Activated T-helper 1 cell treated with anti-CD3 and anti-CD28 coated beads, Interleukin-12 subunit alpha, Interleukin-12 subunit beta, Interleukin-2, Interleukin-4 antibody, amounts not matched to agents 30 ng/mL and 10 ng/mL and 1 ng/mL, durations not matched to agents 14 hours and 24 hours and 36 hours (primary cell): ENCODE results near the gene BCAS3. TPM values are rescaled to one million over a fixed set of nuclear protein-coding genes. Genes with fewer than 3 reads are reported as not detected.

Source experiments
- DNase-seq: peaks from one replicate; pipeline ENCODE4 v3.0.0; 2021; ENCODE audit warnings: low spot score
- H3K27ac Mint-ChIP-seq: one replicate; pipeline ENCODE4 v1.8.0; 2021; ENCODE audit warnings: mild to moderate bottlenecking, mixed read lengths
- H3K27me3 Mint-ChIP-seq: one replicate; pipeline ENCODE4 v1.8.0; 2022; ENCODE audit warnings: mild to moderate bottlenecking, moderate library complexity, mixed read lengths; ENCODE audit not compliant: insufficient read depth
- H3K36me3 Mint-ChIP-seq: one replicate; pipeline ENCODE4 v1.8.0; 2021; ENCODE audit warnings: low read depth, mixed read lengths
- H3K4me1 Mint-ChIP-seq: one replicate; pipeline ENCODE4 v1.8.0; 2021; ENCODE audit warnings: low read depth, mixed read lengths
- H3K4me3 Mint-ChIP-seq: one replicate; pipeline ENCODE4 v1.8.0; 2021; ENCODE audit warnings: mild to moderate bottlenecking, moderate library complexity, mixed read lengths
- H3K9me3 Mint-ChIP-seq: one replicate; pipeline ENCODE4 v1.8.0; 2021; ENCODE audit warnings: mixed read lengths
- intact Hi-C: fragments of 100-400 bp; cut with micrococcal nuclease; formaldehyde crosslinking; loops from one replicate; pipeline ENCODE4 v1.15.1; 2024
- total RNA-seq: library from RNA; stranded (reverse); gene quantifications from 2 replicates; pipeline ENCODE4 v1.2.3, GENCODE V29; 2022

Gene BCAS3
- 8.3 and 8.5 TPM in 2 replicates for total RNA-seq

- Mint-ChIP-seq H3K27ac (peak within 1 kb of the TSS; percentile 62), H3K4me3 (peak within 1 kb of the TSS; percentile 89), H3K27me3 (no peaks in the 10 kb centered on the region), H3K36me3 (no peaks in the 10 kb centered on the region), H3K4me1 (peaks cover 19% of the 10 kb centered on the region), H3K9me3 (no peaks in the 10 kb centered on the region)
- peak; percentile 97 for DNase-seq
- intact Hi-C loops, result loop anchor here (1.0 to 10.0 kb wide), 8 partner anchors 35 to 1745 kb away; partner anchors contain the start of genes APPBP2, MED13, METTL2A and USP32
Measured at GRCh38 chr17:60677308-60678117, at the start of gene BCAS3. BCAS3 (plus strand) TSS chr17:60677851.

GRCh38 chr17:60628252-60628889, 49.3 kb upstream of the BCAS3 start:
- Mint-ChIP-seq H3K27me3 (no peaks in the 10 kb centered on the region), H3K36me3 (peaks cover 4% of the 10 kb centered on the region), H3K4me3 (no peak overlapping the region), H3K27ac (no peak overlapping the region), H3K9me3 (no peaks in the 10 kb centered on the region), H3K4me1 (peaks cover 5% of the 10 kb centered on the region)
- no peak for DNase-seq
- intact Hi-C loops, result no loop called here

GRCh38 chr17:60629120-60629519, 48.5 kb upstream of the BCAS3 start:
- Mint-ChIP-seq H3K27me3 (no peaks in the 10 kb centered on the region), H3K9me3 (no peaks in the 10 kb centered on the region), H3K36me3 (peaks cover 4% of the 10 kb centered on the region), H3K4me1 (no peaks in the 10 kb centered on the region), H3K27ac (no peak overlapping the region), H3K4me3 (no peak overlapping the region)
- DNase-seq, result no peak
- intact Hi-C loops, result no loop called here

GRCh38 chr17:60630352-60630751, 47.3 kb upstream of the BCAS3 start:
- Mint-ChIP-seq H3K27ac (no peak overlapping the region), H3K4me1 (no peaks in the 10 kb centered on the region), H3K27me3 (no peaks in the 10 kb centered on the region), H3K9me3 (no peaks in the 10 kb centered on the region), H3K4me3 (no peak overlapping the region), H3K36me3 (peaks cover 4% of the 10 kb centered on the region)
- intact Hi-C loops, result loop anchor here (10.0 kb wide), 1 partner anchor 486 kb away; the partner anchor contains the start of gene CA4
- no peak for DNase-seq

GRCh38 chr17:60631119-60631518, 46.5 kb upstream of the BCAS3 start:
- no peak for DNase-seq
- Mint-ChIP-seq H3K27ac (no peak overlapping the region), H3K27me3 (no peaks in the 10 kb centered on the region), H3K36me3 (peaks cover 7% of the 10 kb centered on the region), H3K4me1 (no peaks in the 10 kb centered on the region), H3K9me3 (no peaks in the 10 kb centered on the region), H3K4me3 (no peak overlapping the region)
- intact Hi-C loops, result loop anchor here (10.0 kb wide), 1 partner anchor 486 kb away; the partner anchor contains the start of gene CA4

- Mint-ChIP-seq H3K4me1 (peaks cover 10% of the 10 kb centered on the region), H3K9me3 (no peaks in the 10 kb centered on the region), H3K27ac (no peak overlapping the region), H3K27me3 (no peaks in the 10 kb centered on the region), H3K36me3 (peaks cover 20% of the 10 kb centered on the region), H3K4me3 (no peak overlapping the region)
- intact Hi-C loops, result loop anchor here (1.0 to 10.0 kb wide), 7 partner anchors 37 to 493 kb away; partner anchors contain the start of genes APPBP2, BCAS3, CA4 and PPM1D
- no peak for DNase-seq
Measured at GRCh38 chr17:60637683-60638082, 40.0 kb upstream of the BCAS3 start.

- H3K4me3 Mint-ChIP-seq, result no peak overlapping the region
- H3K27me3 Mint-ChIP-seq, result no peaks in the 10 kb centered on the region
- no peak overlapping the region for H3K27ac Mint-ChIP-seq
- peaks cover 20% of the 10 kb centered on the region for H3K36me3 Mint-ChIP-seq
- DNase-seq, result no peak
- intact Hi-C loops, result loop anchor here (2.0 to 10.0 kb wide), 3 partner anchors 38 to 494 kb away; partner anchors contain the start of genes BCAS3 and CA4
- no peaks in the 10 kb centered on the region for H3K9me3 Mint-ChIP-seq
- peaks cover 10% of the 10 kb centered on the region for H3K4me1 Mint-ChIP-seq
Measured at GRCh38 chr17:60639019-60639330, 38.7 kb upstream of the BCAS3 start.

- intact Hi-C loops, result no loop called here
- Mint-ChIP-seq H3K27me3 (no peaks in the 10 kb centered on the region), H3K27ac (no peak overlapping the region), H3K4me1 (peaks cover 10% of the 10 kb centered on the region), H3K36me3 (peaks cover 20% of the 10 kb centered on the region), H3K9me3 (no peaks in the 10 kb centered on the region), H3K4me3 (no peak overlapping the region)
- no peak for DNase-seq
Measured at GRCh38 chr17:60640503-60640902, 37.1 kb upstream of the BCAS3 start.

GRCh38 chr17:60641126-60641525, 36.5 kb upstream of the BCAS3 start:
- no peak overlapping the region for H3K4me3 Mint-ChIP-seq
- H3K9me3 Mint-ChIP-seq, result no peaks in the 10 kb centered on the region
- no peak for DNase-seq
- H3K36me3 Mint-ChIP-seq, result peaks cover 18% of the 10 kb centered on the region
- H3K27me3 Mint-ChIP-seq, result no peaks in the 10 kb centered on the region
- peaks cover 10% of the 10 kb centered on the region for H3K4me1 Mint-ChIP-seq
- intact Hi-C loops, result no loop called here
- H3K27ac Mint-ChIP-seq, result no peak overlapping the region

GRCh38 chr17:60641810-60642220, 35.8 kb upstream of the BCAS3 start:
- peaks cover 19% of the 10 kb centered on the region for H3K36me3 Mint-ChIP-seq
- peaks cover 15% of the 10 kb centered on the region for H3K4me1 Mint-ChIP-seq
- H3K27me3 Mint-ChIP-seq, result no peaks in the 10 kb centered on the region
- DNase-seq, result peak; percentile 26
- intact Hi-C loops, result loop anchor here (1.0 kb wide), 1 partner anchor 35 kb away; the partner anchor contains the start of gene BCAS3
- H3K9me3 Mint-ChIP-seq, result no peaks in the 10 kb centered on the region
- no peak overlapping the region for H3K27ac Mint-ChIP-seq
- no peak overlapping the region for H3K4me3 Mint-ChIP-seq

GRCh38 chr17:60645918-60646523, 31.6 kb upstream of the BCAS3 start:
- DNase-seq, result no peak
- Mint-ChIP-seq H3K4me1 (peaks cover 15% of the 10 kb centered on the region), H3K36me3 (peaks cover 21% of the 10 kb centered on the region), H3K4me3 (no peak overlapping the region), H3K27me3 (no peaks in the 10 kb centered on the region), H3K27ac (no peak overlapping the region), H3K9me3 (no peaks in the 10 kb centered on the region)
- intact Hi-C loops, result no loop called here

- intact Hi-C loops, result no loop called here
- no peak overlapping the region for H3K27ac Mint-ChIP-seq
- peaks cover 22% of the 10 kb centered on the region for H3K36me3 Mint-ChIP-seq
- H3K4me3 Mint-ChIP-seq, result no peak overlapping the region
- H3K9me3 Mint-ChIP-seq, result no peaks in the 10 kb centered on the region
- peaks cover 10% of the 10 kb centered on the region for H3K4me1 Mint-ChIP-seq
- DNase-seq, result no peak
- no peaks in the 10 kb centered on the region for H3K27me3 Mint-ChIP-seq
Measured at GRCh38 chr17:60646701-60647100, 30.9 kb upstream of the BCAS3 start.

GRCh38 chr17:60647705-60648104, 29.9 kb upstream of the BCAS3 start:
- Mint-ChIP-seq H3K36me3 (peaks cover 25% of the 10 kb centered on the region), H3K9me3 (no peaks in the 10 kb centered on the region), H3K4me3 (no peak overlapping the region), H3K27me3 (no peaks in the 10 kb centered on the region), H3K4me1 (peaks cover 14% of the 10 kb centered on the region), H3K27ac (no peak overlapping the region)
- no peak for DNase-seq
- intact Hi-C loops, result no loop called here
